Upper lobe of left lung (tissue), 6 donors: ENCODE results near the gene MEAK7. TPM values are rescaled to one million over a fixed set of nuclear protein-coding genes. Genes with fewer than 3 reads are reported as not detected.

Experiments
- ATAC-seq, 2 donors: fragments of 200-7000 bp; cut with Tn5 transposase; one replicate each; pipeline ENCODE4 v1.9.1; 2022; ENCODE audit warnings: mild to moderate bottlenecking in 2 of 2, moderate library complexity in 2 of 2; ENCODE audit not compliant: low FRiP score in 2 of 2
- DNase-seq, 2 donors: peaks; one replicate each; pipeline ENCODE4 v3.0.0-alpha.2; 2019 to 2020
- H3K27ac ChIP-seq, 4 donors: fragments of 200-600 bp; sonication (generic); one replicate each; pipeline ENCODE4 v1.5.1; 2016 to 2019
- H3K27me3 ChIP-seq, 4 donors: fragments of 200-600 bp; sonication (generic); one replicate each; pipeline ENCODE4 v1.5.1; 2017 to 2019
- H3K36me3 ChIP-seq, 4 donors: fragments of 200-600 bp; sonication (generic); one replicate each; pipeline ENCODE4 v1.5.1; 2016 to 2019
- H3K4me1 ChIP-seq, 4 donors: fragments of 200-600 bp; sonication (generic); one replicate each; pipeline ENCODE4 v1.5.1; 2018 to 2019
- H3K4me3 ChIP-seq, 4 donors: fragments of 200-600 bp; sonication (generic); one replicate each; pipeline ENCODE4 v1.5.1; 2017 to 2019; ENCODE audit warnings: mild to moderate bottlenecking in 2 of 4, moderate library complexity in 1 of 4
- H3K9me3 ChIP-seq, 4 donors: fragments of 200-600 bp; sonication (generic); one replicate each; pipeline ENCODE4 v1.5.1; 2018 to 2019
- CTCF ChIP-seq, 6 experiments: fragments of 450-650 bp in 4 of 6; fragments of 200-600 bp in 2 of 6; sonication (generic) in 2 of 6; IDR thresholded peaks; one replicate each; pipeline ENCODE4 v1.5.1; 2016 to 2019; ENCODE audit warnings: antibody characterized with exemption in 6 of 6
- EP300 ChIP-seq, 4 donors: sonication (generic); formaldehyde crosslinking; IDR thresholded peaks; one replicate each; pipeline ENCODE4 v1.5.1; 2017; ENCODE audit warnings: antibody characterized with exemption in 4 of 4, control low read depth in 2 of 4
- POLR2A ChIP-seq, 4 donors: fragments of 450-650 bp; IDR thresholded peaks; one replicate each; pipeline ENCODE4 v1.5.1; 2016 to 2017; ENCODE audit warnings: antibody characterized with exemption in 4 of 4, mild to moderate bottlenecking in 2 of 4
- POLR2AphosphoS5 ChIP-seq, 2 donors: sonication (generic); formaldehyde crosslinking; IDR thresholded peaks; one replicate each; pipeline ENCODE4 v1.5.1; 2017; ENCODE audit warnings: antibody characterized with exemption in 2 of 2
- WGBS, 2 donors: methylation state at CpG; one replicate each; pipeline ENCODE4 v1.1.5; 2017 to 2018; 5-methylcytosine and 5-hydroxymethylcytosine counted together
- total RNA-seq, 6 donors: library from RNA; depleted of rRNA in 4 of 6; stranded (reverse); fragments of >200 nt in 4 of 6; gene quantifications; one replicate each; pipeline versions ENCODE4 v1.1.0 to v1.2.1, GENCODE V29; 2016 to 2021
- donor health status: DM: no; HTN: no; CAD: no; lungs with moderate emphysema.
- donor health status: DM: no; HTN: yes; CAD: no; lungs with severe emphysema.

MEAK7 gene
- total RNA-seq, 6 donors from 2014 or later = 8.5 to 32.8 (median 12.2) TPM

DNA sequence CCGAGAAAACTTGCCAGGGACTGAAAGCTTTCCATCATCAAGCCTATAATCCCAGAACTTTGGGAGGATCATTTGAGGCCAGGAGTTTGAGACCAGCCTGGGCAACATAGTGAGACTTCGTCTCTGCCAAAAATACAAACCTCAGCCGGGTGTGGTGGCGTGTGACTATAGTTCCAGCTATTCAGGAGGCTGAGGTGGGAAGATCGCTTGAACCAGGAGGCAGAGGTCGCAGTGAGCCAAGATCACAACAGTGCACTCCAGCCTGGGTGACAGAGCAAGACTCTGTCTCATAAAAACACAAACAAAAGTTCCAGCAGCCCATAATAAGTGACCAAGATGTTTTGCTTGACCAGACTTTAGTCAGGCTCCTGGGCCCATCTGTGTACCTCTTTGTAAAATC, 1.9 kb downstream of the MEAK7 start:
- DNase-seq = no peak
- no peak for ATAC-seq
- Histone ChIP-seq H3K4me1 (peaks cover 21 to 41% (median 23%) of the 10 kb centered on the region in 4 donors), H3K4me3 (no peak overlapping the region), H3K36me3 (peaks cover under 1 to 13% (median 3%) of the 10 kb centered on the region in 4 donors), H3K27me3 (no peaks in the 10 kb centered on the region), H3K9me3 (no peaks in the 10 kb centered on the region), H3K27ac (no peak overlapping the region)
- TF ChIP-seq CTCF (IDR thresholded peaks at IDR 0.05) (no peak), POLR2AphosphoS5 (IDR thresholded peaks at IDR 0.05) (no peak), POLR2A (IDR thresholded peaks at IDR 0.05) (no peak), EP300 (IDR thresholded peaks at IDR 0.05) (no peak)
- WGBS, 2 donors = 94 to 95% methylated on average over 6 of the region's 6 CpGs

DNA sequence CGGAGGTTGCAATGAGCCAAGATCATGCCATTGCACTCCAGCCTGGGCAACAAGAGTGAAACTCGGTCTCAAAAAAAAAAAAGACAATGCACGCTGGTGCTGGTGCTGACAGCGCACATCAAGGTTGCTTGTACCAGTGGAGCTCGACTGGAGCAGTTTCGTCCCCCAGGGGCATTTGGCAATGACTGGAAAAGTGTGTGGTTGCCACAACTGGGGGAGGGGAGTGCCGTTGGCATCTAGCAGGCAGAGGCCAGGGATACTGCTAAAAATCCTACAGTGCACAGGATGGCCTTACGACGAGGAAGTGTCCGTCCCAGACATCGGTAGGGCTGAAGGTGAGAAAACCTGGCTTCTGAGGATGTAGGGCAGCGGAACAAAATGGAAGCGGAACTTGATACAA, 2.4 kb downstream of the MEAK7 start:
- Histone ChIP-seq H3K4me1 (peaks cover 21 to 38% (median 23%) of the 10 kb centered on the region in 4 donors), H3K4me3 (no peak overlapping the region), H3K27ac (no peak overlapping the region), H3K36me3 (peaks cover 5 to 18% (median 6%) of the 10 kb centered on the region in 4 donors), H3K27me3 (no peaks in the 10 kb centered on the region), H3K9me3 (no peaks in the 10 kb centered on the region)
- DNase-seq (peak in 1 of 2 donors; percentile 12), ATAC-seq (no peak)
- TF ChIP-seq CTCF (IDR thresholded peaks at IDR 0.05) (no peak), EP300 (IDR thresholded peaks at IDR 0.05) (no peak), POLR2A (IDR thresholded peaks at IDR 0.05) (no peak)
- 93 to 96% methylated on average over 13 of the region's 13 CpGs for WGBS, 2 donors

DNA sequence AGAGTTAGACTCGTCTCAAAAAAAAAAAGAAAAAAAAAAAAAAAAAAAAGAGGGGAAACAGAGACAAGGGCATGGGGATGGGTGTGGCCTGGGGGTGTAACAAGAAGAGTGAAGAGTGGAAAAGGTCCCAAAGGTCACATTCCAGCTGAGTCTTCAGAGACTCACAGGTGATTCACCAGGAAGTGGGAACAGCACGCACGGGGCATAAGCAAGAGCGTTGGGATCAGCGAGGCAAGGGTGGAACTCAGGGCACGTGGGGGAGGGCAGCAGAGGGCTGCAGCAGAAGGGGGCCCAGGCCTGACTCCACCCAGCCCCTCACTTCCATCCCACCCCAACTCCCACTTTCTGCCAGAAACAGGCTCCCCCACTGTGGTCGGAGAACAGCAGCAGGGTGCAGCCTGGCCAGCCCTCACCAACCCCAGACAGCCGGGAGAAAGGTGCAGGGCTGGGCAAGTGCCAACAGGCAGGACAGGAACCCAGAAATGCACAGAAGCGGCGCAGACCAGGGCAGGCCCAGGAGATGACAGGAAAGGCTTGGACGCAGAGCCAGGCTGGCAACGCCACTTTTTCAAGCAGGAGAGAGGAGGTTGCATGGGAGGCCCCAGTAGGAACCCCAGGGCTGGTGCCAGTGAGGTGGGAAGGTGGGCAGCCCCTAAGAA, 3.3 kb downstream of the MEAK7 start:
- no peak overlapping the region for H3K4me3 ChIP-seq
- peak in 1 of 2 donors; percentile 12 for DNase-seq
- no peak overlapping the region for H3K27ac ChIP-seq
- no peak for TF ChIP-seq EP300 (IDR thresholded peaks at IDR 0.05)
- no peak for TF ChIP-seq CTCF (IDR thresholded peaks at IDR 0.05)
- no peak for TF ChIP-seq POLR2A (IDR thresholded peaks at IDR 0.05)
- TF ChIP-seq POLR2AphosphoS5 (IDR thresholded peaks at IDR 0.05) = no peak
- no peaks in the 10 kb centered on the region for H3K9me3 ChIP-seq
- 87 to 95% methylated on average over 8 to 10 of the region's 12 CpGs for WGBS, 2 donors
- H3K4me1 ChIP-seq = peaks cover 15 to 30% (median 21%) of the 10 kb centered on the region in 4 donors
- no peaks in the 10 kb centered on the region for H3K27me3 ChIP-seq
- no peak for ATAC-seq
- H3K36me3 ChIP-seq = peaks cover 9 to 26% (median 14%) of the 10 kb centered on the region in 4 donors

- peaks cover 14 to 23% (median 16%) of the 10 kb centered on the region in 4 donors for H3K4me1 ChIP-seq
- H3K4me3 ChIP-seq = no peak overlapping the region
- peaks cover 11 to 32% (median 18%) of the 10 kb centered on the region in 4 donors for H3K36me3 ChIP-seq
- H3K27me3 ChIP-seq = no peaks in the 10 kb centered on the region
- no peaks in the 10 kb centered on the region for H3K9me3 ChIP-seq
- 94 to 96% methylated on average over 10 to 12 of the region's 13 CpGs for WGBS, 2 donors
- TF ChIP-seq EP300 (IDR thresholded peaks at IDR 0.05) (no peak), POLR2A (IDR thresholded peaks at IDR 0.05) (no peak), POLR2AphosphoS5 (IDR thresholded peaks at IDR 0.05) (no peak), CTCF (IDR thresholded peaks at IDR 0.05) (no peak)
- H3K27ac ChIP-seq = no peak overlapping the region
- ATAC-seq (no peak), DNase-seq (peak in 1 of 2 donors; percentile 17)
These were observed 3.9 kb downstream of the MEAK7 start for GRCh38 chr16:84500531-84500930.

DNA sequence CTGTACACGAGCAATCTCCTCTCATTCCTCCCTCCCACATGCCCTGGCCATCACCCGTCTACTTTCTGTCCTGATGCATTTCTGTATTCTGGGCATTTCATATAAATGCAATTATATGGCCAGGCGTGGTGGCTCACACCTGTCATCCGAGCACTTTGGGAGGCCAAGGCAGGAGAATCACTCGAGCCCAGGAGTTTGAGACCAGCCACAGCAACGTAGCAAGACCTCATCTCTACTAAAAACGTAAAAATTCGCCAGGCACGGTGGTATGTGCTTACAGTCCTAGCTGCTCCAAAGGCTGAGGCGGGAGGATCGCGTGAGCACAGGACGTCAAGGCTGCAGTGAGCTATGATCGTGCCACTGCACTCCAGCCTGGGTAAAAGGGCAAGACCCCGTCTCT, 4.8 kb downstream of the MEAK7 start:
- H3K9me3 ChIP-seq = no peaks in the 10 kb centered on the region
- H3K27ac ChIP-seq = no peak overlapping the region
- TF ChIP-seq POLR2AphosphoS5 (IDR thresholded peaks at IDR 0.05) (no peak), EP300 (IDR thresholded peaks at IDR 0.05) (no peak), CTCF (IDR thresholded peaks at IDR 0.05) (no peak), POLR2A (IDR thresholded peaks at IDR 0.05) (no peak)
- peaks cover 8 to 14% (median 9%) of the 10 kb centered on the region in 4 donors for H3K4me1 ChIP-seq
- ATAC-seq (no peak), DNase-seq (peak in 1 of 2 donors; percentile 10)
- no peaks in the 10 kb centered on the region for H3K27me3 ChIP-seq
- H3K4me3 ChIP-seq = no peak overlapping the region
- H3K36me3 ChIP-seq = peaks cover 12 to 41% (median 23%) of the 10 kb centered on the region in 4 donors
- WGBS, 2 donors = 97 to 98% methylated on average over 15 of the region's 15 CpGs
